GM06990 (cell line): ENCODE results near the gene ANKRD62.

Experiments
- DNase-seq: peaks from one replicate; pipeline ENCODE4 v3.0.0-alpha.2; 2011; ENCODE audit not compliant: insufficient read length; ENCODE audit errors: extremely low read depth
- H3K27me3 ChIP-seq: replicated peaks from 2 replicates; pipeline ENCODE4 v1.6.0; 2011; ENCODE audit warnings: low read length; ENCODE audit not compliant: control insufficient read depth, insufficient read depth
- H3K36me3 ChIP-seq: 2 replicates; pipeline ENCODE4 v1.5.1; 2011; ENCODE audit warnings: low read length; ENCODE audit not compliant: control insufficient read depth, insufficient read depth
- H3K4me3 ChIP-seq: replicated peaks from 2 replicates; pipeline ENCODE4 v1.5.1; 2011; ENCODE audit warnings: low read depth, mild to moderate bottlenecking, control low read depth, low read length
- TF ChIP-seq, protein P1 (sequence below): IDR thresholded peaks from 2 replicates; pipeline ENCODE4 v1.5.1; 2011; ENCODE audit warnings: low read length, control low read depth, mild to moderate bottlenecking, inconsistent platforms; ENCODE audit not compliant: insufficient read depth, poor library complexity, severe bottlenecking

Gene ANKRD62

DNA sequence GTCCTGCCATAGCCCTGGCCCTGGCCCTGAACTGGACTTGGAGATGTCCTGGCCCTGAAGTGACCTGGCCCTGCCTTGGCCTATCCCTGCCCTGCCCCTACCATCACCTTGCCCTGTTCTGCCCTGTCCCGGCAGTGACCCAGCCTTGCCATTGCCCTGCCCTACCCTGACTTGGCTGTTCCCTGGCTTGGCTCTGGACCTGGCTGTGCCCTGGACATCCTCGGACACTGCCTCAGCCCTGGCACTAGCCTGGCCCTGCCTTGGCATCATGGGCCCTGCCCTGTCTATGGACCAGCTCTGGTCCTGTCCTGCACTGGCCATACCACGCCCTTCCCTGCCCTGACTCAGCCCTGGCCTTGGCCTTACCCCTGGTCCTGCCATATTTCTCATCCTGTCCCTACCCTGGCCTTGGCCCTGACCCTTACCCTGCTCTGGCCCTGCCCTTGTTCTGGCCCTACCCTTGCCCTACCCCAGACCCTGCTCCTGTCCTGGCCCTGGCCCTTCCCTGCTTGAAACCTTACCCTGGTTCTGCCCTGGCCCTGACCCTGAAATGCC, 6.1 kb upstream of the ANKRD62 start:
- Histone ChIP-seq H3K36me3 (no peaks in the 10 kb centered on the region), H3K27me3 (no peaks in the 10 kb centered on the region), H3K4me3 (no peak overlapping the region)
- DNase-seq: no peak
- TF ChIP-seq, protein P1, sequence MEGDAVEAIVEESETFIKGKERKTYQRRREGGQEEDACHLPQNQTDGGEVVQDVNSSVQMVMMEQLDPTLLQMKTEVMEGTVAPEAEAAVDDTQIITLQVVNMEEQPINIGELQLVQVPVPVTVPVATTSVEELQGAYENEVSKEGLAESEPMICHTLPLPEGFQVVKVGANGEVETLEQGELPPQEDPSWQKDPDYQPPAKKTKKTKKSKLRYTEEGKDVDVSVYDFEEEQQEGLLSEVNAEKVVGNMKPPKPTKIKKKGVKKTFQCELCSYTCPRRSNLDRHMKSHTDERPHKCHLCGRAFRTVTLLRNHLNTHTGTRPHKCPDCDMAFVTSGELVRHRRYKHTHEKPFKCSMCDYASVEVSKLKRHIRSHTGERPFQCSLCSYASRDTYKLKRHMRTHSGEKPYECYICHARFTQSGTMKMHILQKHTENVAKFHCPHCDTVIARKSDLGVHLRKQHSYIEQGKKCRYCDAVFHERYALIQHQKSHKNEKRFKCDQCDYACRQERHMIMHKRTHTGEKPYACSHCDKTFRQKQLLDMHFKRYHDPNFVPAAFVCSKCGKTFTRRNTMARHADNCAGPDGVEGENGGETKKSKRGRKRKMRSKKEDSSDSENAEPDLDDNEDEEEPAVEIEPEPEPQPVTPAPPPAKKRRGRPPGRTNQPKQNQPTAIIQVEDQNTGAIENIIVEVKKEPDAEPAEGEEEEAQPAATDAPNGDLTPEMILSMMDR: no peak

DNA sequence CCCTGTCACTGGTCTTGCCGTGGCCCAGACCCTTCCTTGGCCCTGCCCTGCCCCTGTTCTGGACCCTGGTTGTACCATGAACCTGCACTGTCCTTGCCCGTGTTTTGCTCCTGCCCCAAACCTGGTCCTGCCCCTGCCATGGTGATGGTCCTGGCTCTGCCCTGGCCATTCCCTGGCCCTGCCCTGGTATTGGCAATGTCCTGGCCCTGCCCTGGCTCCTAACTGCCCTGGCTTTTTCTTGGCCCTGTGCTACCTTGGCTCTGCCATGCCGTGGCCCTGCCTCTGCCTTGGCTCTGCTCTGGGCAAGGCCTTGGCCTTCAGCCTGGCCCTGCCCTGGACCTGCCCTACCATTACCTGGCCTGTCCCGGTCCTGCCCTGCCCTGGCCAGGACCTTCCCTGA, 5.5 kb upstream of the ANKRD62 start:
- TF ChIP-seq, protein P1: no peak
- DNase-seq: no peak
- Histone ChIP-seq H3K27me3 (no peaks in the 10 kb centered on the region), H3K4me3 (no peak overlapping the region), H3K36me3 (no peaks in the 10 kb centered on the region)

DNA sequence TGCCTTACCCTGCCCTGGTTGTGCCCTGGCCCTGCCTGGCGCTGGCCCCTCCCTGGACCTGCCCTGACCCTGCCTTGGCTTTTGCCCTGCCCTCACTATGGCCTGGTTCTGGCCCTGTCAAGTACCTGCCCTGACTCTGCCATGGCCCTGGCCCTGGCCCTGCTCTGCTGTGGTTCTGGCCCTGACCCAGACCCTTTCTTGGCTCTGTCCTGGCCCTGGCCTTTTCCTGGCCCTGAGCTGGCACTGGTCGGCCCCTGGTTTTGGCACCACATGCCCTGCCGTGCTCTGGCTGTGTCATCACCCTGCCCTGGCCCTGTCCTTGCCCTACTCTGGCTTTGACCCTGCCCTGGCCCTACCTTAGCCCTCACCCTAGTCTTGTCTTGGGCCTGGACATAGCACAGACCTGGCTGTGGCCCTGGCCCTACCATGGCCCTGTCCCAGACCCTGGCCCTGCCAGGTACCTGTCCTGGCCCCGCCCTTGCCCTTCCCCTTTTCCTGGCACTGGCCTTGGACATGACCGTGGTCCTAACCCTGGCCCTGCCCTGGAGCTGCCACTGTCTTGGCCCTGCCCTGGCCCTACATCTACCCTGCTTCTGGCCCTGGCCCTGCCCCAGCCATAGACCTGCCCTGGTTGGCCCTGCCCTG, 4.8 kb upstream of the ANKRD62 start:
- DNase-seq: no peak
- Histone ChIP-seq H3K36me3 (no peaks in the 10 kb centered on the region), H3K4me3 (no peak overlapping the region), H3K27me3 (no peaks in the 10 kb centered on the region)
- TF ChIP-seq, protein P1: no peak

DNA sequence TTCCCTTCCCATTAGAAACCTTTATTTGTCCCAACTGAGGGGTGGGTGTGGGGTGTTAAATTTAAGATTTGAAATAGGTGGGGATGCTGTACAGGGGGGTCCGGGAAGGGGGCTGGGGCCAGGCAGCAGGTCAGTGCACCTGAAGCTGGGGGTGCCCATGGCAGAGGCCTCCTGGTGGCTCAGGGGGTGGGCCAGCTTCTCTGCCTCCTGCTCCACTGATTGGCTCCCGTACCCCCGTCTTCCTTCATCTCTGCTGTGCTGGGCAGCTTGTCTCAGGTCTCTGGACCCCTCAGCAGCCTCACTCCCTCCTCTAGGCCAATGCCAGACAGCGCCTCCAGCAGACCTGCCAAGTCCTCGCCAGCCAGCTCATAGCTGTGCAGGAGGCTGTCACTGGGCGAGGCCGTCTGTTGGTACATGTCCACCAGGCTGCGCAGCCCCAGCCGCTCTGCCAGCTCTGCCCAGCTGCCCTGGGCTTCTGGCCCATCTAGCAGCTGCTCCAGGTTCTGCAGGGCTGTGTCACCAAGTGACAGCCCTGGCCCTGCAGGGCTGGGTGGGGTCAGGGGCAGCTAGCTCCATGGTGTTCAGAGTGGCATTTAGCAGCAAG, 2.0 kb upstream of the ANKRD62 start:
- no peak overlapping the region for H3K4me3 ChIP-seq
- TF ChIP-seq, protein P1: no peak
- no peaks in the 10 kb centered on the region for H3K36me3 ChIP-seq
- DNase-seq: no peak
- H3K27me3 ChIP-seq: no peaks in the 10 kb centered on the region

DNA sequence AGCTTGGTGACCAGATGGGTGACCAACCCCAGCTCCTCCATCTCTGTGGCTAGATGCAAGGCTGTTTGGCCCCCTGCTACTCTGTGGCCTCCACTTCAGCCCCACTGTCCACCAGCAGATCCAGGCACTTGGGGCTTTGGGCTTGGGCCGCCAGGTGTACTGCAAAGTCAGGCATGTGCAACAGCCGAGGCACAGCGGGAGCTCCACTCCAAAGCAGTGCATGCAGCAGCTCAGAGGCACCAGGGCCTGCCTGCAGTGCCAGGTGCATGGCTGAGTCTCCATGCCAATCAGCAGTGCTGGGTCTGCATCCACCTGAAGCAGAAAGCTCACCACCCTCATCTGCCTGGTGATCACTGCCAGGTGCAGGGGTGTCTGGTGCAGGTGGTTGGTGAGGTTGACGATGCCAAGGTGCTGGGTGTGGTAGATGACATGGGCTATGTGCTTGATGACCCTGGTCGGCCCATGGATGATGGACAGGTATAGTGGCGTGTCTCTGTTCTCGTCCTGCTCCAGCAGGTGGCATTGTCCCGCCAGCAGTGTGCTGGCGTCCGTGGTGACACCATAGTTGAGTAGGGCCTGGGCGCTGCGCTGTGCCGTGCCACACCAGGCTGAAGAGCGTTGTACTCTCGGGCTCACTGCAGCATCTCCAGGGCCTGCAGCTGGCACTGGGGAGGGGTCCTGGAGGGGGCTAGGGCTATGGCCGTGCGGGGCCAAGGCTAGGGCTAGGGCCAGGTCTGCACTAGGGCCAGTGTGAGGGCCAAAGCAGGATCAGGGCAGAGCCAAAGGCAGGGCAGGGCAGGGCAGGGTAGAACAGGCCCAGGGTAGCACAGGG, 1.0 kb upstream of the ANKRD62 start:
- Histone ChIP-seq H3K36me3 (no peaks in the 10 kb centered on the region), H3K4me3 (no peak overlapping the region), H3K27me3 (no peaks in the 10 kb centered on the region)
- TF ChIP-seq, protein P1: peak; percentile 82
- no peak for DNase-seq
